ENCODE measurements around the gene PHPT1. TPM values are rescaled to one million over a fixed set of nuclear protein-coding genes. Genes with fewer than 3 reads are reported as not detected.
"Not testable (repeated sequence)": the region's sequence is repeated elsewhere in the genome, so short reads cannot be mapped to it uniquely, and the experiment has no call there.

Gene PHPT1
- total RNA-seq, 1 experiment from 2014 or later = 79.9 TPM

- H3K36me3 ChIP-seq = peaks cover 53% of the 10 kb centered on the region
- H3K4me1 ChIP-seq = peaks cover 13% of the 10 kb centered on the region
- no peak for DNase-seq
- H3K27me3 ChIP-seq = no peaks in the 10 kb centered on the region
- H3K27ac ChIP-seq = no peak overlapping the region
- no peak overlapping the region for H3K4me3 ChIP-seq
- no peaks in the 10 kb centered on the region for H3K9me3 ChIP-seq (replicated peaks)
Observed at GRCh38 chr9:136828474-136829140, 20.6 kb upstream of the PHPT1 start.

GRCh38 chr9:136829412-136829811 lies 19.8 kb upstream of the PHPT1 start:
- Histone ChIP-seq H3K4me3 (no peak overlapping the region), H3K4me1 (peaks cover 7% of the 10 kb centered on the region; the same call in 1 of the 2 replicates), H3K36me3 (peaks cover 52% of the 10 kb centered on the region), H3K27ac (no peak overlapping the region), H3K9me3 (replicated peaks) (no peaks in the 10 kb centered on the region), H3K27me3 (no peaks in the 10 kb centered on the region)
- DNase-seq = no peak

DNA sequence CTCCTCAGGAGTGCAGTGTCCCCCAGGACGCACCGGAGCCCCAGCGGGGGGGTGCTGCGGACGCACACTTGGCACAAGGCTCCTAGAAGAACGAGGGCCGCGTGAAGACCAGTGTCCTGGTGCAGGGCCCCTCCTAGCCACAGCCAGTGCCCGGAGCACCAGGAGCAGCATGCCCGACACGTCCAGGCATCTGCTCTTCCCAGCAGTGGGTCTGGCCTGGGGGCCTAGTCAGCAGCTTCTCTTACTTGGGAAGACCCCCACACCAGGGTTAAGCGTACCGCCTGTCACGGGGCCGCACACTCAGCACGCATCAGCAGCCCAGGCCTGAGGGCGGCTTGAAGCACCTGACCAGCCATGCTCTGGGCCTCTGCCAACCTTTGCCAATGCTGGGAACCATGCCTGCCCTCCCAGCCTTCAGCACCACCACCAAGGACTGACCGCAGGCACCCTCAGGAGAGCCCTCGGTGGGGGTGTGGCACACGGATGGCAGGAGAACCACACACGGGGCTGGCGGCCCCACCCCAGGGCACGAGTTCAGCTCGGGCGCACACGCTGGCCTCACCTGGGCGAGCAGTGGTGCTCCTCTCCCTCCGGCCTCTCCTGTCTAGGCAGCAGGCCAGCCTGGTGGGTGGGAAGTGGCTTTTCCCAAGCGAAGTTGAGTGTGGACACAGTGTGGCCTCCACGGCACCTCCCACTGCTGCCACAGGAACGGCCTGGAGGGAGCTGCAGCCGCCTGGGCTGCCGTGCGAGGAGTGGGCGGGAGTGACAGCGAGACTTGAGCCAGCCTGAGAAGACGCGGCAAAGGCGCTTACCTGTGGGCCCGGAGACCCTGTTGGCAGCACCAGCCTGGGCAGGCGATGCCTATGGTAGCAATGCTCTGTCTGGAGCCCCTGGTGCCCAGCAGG lies 19.0 kb upstream of the PHPT1 start:
- H3K36me3 ChIP-seq = peaks cover 45% of the 10 kb centered on the region
- H3K4me3 ChIP-seq = no peak overlapping the region
- H3K27me3 ChIP-seq = no peaks in the 10 kb centered on the region
- no peaks in the 10 kb centered on the region for H3K4me1 ChIP-seq
- DNase-seq = no peak
- no peak overlapping the region for H3K27ac ChIP-seq
- no peaks in the 10 kb centered on the region for H3K9me3 ChIP-seq (replicated peaks)

- Histone ChIP-seq H3K9me3 (replicated peaks) (no peaks in the 10 kb centered on the region), H3K36me3 (peaks cover 39% of the 10 kb centered on the region), H3K4me3 (no peak overlapping the region), H3K4me1 (no peaks in the 10 kb centered on the region), H3K27ac (no peak overlapping the region), H3K27me3 (no peaks in the 10 kb centered on the region)
- DNase-seq = no peak
Observed at GRCh38 chr9:136831002-136831719, 18.0 kb upstream of the PHPT1 start.

DNA sequence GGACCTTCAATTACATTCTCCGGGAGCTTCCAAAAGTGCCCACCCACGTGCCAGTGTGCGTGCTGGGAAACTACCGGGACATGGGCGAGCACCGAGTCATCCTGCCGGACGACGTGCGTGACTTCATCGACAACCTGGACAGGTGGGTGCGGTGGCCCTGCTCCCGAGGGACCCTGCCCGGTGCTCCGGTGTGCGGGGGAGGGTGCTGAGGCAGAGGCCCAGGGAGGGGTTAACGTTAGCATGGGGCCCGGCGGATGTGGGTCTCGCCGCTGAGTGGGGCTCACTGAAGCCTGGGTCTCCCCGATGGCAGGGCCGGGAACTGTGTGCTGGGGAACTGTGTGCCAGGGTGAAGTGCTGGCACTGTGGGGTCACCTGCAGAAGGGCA lies 17.5 kb upstream of the PHPT1 start:
- H3K27ac ChIP-seq = no peak overlapping the region
- DNase-seq = no peak
- no peaks in the 10 kb centered on the region for H3K27me3 ChIP-seq
- no peak overlapping the region for H3K4me3 ChIP-seq
- no peaks in the 10 kb centered on the region for H3K4me1 ChIP-seq
- peaks cover 37% of the 10 kb centered on the region for H3K36me3 ChIP-seq
- H3K9me3 ChIP-seq (replicated peaks) = no peaks in the 10 kb centered on the region

DNA sequence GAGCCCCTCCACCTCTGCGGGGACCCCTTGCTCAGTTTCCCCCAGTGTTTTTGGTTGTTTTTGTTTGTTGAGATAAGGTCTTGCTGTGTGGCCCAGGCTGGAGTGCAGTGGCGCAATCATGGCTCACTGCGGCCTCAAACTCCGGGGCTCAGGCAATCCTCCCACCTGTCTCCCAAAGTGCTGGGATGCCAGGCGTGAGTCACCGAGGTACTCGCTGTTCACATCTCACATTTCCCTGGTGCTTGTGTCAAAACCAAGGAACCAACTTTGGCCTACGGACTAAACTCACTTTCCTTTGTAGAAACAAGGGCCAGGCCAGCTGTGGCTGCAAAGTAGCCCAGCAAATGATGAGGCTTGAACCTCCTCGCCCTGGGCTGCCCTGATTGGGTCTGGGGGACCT lies 16.6 kb upstream of the PHPT1 start:
- DNase-seq = no peak
- Histone ChIP-seq H3K4me1 (no peaks in the 10 kb centered on the region), H3K36me3 (peaks cover 35% of the 10 kb centered on the region), H3K9me3 (replicated peaks) (no peaks in the 10 kb centered on the region), H3K27me3 (no peaks in the 10 kb centered on the region), H3K4me3 (no peak overlapping the region), H3K27ac (no peak overlapping the region)

DNA sequence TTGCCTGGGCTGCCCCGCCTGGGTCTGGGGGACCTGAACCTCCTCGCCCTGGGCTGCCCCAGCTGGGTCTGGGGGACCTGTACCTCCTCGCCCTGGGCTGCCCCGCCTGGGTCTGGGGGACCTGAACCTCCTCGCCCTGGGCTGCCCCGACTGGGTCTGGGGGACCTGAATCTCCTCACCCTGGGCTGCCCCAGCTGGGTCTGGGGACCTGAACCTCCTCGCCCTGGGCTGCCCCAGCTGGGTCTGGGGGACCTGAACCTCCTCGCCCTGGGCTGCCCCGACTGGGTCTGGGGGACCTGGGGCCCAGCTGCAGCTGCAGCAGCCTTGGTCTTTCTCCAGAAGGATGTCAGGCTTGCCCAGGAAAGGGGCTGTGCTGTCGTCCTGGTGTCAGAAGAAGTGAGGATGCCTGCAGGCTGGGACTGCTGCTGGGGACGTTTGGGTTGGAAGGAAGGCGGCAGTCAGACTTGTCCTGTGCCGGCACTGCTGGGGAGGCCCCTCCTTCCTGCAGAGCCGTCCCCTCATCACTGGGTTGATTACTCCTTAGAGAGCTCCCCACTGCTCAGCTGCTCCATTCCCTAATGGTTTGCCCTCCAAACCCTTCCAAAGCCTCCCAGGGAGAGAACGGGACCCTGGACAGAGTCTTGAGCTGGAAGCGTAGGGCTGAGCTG lies 15.7 kb upstream of the PHPT1 start:
- H3K4me3 ChIP-seq, H3K27ac ChIP-seq: not testable (repeated sequence)

DNA sequence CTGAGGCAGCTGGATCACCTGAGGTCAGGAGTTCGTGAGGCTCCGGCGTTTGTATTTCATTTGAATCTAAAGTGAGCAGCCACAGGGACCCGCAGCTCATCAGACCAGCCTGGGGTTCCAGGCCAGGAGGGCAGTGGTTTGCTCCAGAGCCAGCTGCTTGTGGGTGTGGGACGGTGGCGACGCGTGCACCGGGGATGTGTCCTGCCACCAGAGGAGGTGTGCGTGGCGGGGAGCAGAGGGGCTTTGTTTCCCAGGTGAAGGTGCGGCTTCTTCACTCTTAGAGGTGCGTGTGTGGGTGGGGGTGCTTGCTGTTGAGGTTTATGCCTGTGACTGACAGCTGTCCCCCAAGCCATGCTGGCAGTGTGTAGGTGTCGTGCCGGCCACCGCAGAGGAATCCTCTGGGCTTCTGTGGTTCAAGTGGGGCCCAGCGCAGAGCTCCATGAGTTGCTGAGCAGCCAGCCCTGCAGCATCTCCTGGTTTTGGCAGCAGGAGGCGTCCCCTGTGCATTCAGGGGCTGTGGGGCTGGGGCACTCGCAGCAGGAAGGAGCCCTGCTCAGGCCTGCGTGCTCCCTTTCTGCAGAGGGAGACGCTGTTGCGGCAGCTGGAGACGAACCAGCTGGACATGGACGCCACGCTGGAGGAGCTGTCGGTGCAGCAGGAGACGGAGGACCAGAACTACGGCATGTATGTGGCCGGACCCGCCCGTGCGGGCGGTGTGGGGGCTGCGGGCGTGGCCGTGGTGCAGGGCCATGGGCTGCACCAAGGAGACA lies 13.9 kb upstream of the PHPT1 start:
- H3K4me1 ChIP-seq = peaks cover 3% of the 10 kb centered on the region; the same call in 1 of the 2 replicates
- no peak for DNase-seq
- H3K9me3 ChIP-seq (replicated peaks) = no peaks in the 10 kb centered on the region
- H3K27me3 ChIP-seq = no peaks in the 10 kb centered on the region
- no peak overlapping the region for H3K27ac ChIP-seq
- peaks cover 18% of the 10 kb centered on the region for H3K36me3 ChIP-seq
- H3K4me3 ChIP-seq = no peak overlapping the region

More for the DNA sequence above, 15.7 kb upstream of the PHPT1 start:
- not testable (repeated sequence) for H3K9me3 ChIP-seq (replicated peaks); H3K27me3 ChIP-seq; DNase-seq; H3K4me1 ChIP-seq
- peaks cover 31% of the 10 kb centered on the region for H3K36me3 ChIP-seq

DNA sequence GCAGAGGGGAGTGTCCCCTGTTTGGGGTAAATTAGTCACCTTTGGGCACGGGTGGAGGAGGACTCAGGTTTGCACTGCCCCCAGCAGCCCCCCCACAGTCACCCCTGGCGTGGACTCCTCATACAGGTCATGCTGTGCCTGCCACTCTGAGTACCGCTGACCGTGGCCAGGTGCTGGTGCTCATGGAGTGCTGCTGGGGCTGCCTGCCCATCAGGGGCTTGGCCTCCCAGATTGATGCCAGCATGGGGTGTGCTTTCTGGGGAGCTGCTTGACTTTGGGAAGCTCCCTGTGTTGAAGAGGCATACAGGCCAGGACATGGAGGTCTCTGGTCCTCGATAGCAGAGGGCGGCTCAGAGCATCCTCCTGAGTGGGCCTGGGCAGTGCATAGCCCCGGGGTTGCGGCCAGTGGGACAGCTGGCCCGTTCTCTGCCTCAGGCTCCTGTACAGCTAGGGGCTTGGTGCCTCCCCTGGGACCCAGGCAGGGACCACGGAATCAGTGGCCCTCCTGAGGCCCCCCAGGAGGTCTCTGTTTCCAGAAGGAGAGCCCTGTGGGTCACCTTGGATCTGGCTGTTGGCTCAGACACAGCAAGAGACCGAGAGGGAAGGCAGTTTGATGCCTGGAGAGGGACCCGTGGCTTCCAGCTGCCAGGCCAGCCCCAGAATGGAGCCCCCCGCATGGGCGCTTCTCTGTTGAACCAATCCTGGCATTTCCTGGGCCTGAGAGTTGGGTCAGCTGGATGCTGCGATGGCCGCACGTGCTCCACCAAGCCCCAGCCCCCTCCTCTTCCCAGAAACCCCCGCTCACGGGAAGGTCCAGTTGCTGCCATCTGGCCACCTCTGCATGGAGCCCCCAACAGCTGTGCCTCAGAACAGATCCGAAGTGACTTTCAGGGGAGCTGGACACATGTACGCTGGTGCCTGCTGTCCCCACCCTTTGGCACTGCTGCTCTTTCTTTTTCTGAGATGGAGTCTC lies 13.0 kb upstream of the PHPT1 start:
- H3K4me3 ChIP-seq = no peak overlapping the region
- no peak for DNase-seq
- no peaks in the 10 kb centered on the region for H3K9me3 ChIP-seq (replicated peaks)
- no peaks in the 10 kb centered on the region for H3K27me3 ChIP-seq
- H3K27ac ChIP-seq = no peak overlapping the region
- peaks cover 12% of the 10 kb centered on the region for H3K4me1 ChIP-seq
- peaks cover 11% of the 10 kb centered on the region for H3K36me3 ChIP-seq

DNA sequence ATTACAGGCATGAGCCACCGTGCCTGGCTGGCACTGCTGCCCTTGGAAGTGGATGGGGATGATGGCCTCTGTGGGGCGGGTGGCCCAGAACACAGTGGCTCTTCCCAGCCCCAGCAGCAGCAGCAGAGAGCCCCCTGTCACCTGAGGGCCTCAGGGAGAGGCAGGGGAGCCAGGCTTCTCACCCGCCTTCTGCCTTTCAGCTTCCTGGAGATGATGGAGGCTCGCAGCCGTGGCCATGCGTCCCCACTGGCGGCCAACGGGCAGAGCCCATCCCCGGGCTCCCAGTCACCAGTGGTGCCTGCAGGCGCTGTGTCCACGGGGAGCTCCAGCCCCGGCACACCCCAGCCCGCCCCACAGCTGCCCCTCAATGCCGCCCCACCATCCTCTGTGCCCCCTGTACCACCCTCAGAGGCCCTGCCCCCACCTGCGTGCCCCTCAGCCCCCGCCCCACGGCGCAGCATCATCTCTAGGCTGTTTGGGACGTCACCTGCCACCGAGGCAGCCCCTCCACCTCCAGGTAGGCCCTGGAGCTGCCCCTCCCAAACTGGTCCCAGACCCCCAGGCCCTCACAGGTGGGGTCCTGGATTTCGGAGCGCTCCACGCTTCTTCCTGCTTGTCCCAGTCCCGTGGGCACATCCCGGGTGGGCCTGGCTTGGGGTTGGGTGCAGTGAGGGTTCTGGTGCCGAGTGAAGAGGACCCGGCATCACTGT lies 11.9 kb upstream of the PHPT1 start:
- Histone ChIP-seq H3K36me3 (peaks cover 8% of the 10 kb centered on the region), H3K27ac (no peak overlapping the region), H3K4me3 (no peak overlapping the region), H3K27me3 (no peaks in the 10 kb centered on the region), H3K9me3 (replicated peaks) (no peaks in the 10 kb centered on the region), H3K4me1 (peaks cover 18% of the 10 kb centered on the region)
- no peak for DNase-seq

DNA sequence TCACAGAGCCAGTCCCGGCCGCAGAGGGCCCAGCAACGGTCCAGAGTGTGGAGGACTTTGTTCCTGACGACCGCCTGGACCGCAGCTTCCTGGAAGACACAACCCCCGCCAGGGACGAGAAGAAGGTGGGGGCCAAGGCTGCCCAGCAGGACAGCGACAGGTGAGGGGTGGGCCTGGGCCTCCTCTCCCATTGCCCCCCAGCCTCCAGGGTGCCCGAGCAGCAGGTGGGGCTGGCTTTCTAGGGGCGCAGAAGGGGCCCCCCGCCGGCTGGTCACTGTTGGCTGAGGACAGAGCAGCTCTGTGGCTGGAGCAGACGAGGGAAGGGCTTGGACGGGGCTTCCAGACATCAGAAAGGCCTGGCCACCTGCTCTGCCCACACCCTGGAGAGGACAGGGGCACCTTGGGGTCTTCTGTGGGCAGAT lies 11.3 kb upstream of the PHPT1 start:
- not testable (repeated sequence) for H3K27ac ChIP-seq; H3K9me3 ChIP-seq (replicated peaks); DNase-seq; H3K36me3 ChIP-seq; H3K4me3 ChIP-seq; H3K27me3 ChIP-seq
- H3K4me1 ChIP-seq = peaks cover 20% of the 10 kb centered on the region

DNA sequence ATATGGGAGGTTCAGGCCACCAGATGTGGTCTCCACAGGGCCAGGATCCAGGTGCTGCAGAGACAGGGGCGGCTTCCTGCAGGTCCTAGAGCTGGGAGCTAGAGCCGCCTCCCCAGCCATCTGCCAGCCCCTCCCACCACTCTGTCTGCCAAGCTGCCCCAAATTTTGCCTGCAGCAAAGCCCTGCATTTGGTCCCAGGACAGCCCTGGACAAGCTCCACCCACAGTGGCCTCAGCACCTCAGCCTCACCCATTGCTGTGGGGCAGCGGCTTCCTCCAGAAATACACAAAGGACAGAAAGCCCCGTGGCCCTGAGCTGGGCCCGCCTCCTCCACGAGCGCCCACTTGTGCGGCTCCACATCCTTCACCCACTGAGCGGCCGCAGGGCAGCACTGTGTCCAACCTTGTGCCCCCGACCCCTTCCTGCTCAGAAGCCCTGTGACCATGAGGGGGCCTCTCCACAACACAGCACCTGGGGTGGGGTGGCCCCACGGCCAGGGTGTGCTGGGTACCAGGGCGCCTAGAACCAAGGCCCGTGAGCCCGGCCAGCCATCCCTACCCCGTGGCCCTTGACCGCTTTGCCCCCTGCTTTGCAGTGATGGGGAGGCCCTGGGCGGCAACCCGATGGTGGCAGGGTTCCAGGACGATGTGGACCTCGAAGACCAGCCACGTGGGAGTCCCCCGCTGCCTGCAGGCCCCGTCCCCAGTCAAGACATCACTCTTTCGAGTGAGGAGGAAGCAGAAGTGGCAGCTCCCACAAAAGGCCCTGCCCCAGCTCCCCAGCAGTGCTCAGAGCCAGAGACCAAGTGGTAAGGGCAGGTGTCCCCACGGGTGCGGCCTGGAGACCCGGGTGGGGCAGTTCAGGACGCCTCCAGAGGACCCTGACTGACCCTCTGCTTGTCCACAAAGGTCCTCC lies 10.6 kb upstream of the PHPT1 start:
- Histone ChIP-seq H3K36me3 (0 out of 2 replicates have a peak, but pooled peaks cover 4% of the 10 kb centered on the region), H3K4me3 (no peak overlapping the region), H3K9me3 (replicated peaks) (no peaks in the 10 kb centered on the region), H3K27me3 (no peaks in the 10 kb centered on the region), H3K4me1 (peaks cover 24% of the 10 kb centered on the region), H3K27ac (no peak overlapping the region)
- DNase-seq = no peak

All from SJCRH30 (cell line).